Measurements from ENCODE around the gene ZNF429. TPM values are rescaled to one million over a fixed set of nuclear protein-coding genes. Genes with fewer than 3 reads are reported as not detected.

ZNF429 gene
- total RNA-seq, 1 experiment from 2014 or later: 18.6 TPM

- no peaks in the 10 kb centered on the region for H3K9me2 ChIP-seq (replicated peaks; ENCODE audit: insufficient read depth, low read length)
- H3K9me3 ChIP-seq (ENCODE audit: low read length): peaks cover 5% of the 10 kb centered on the region; the same call in 1 of the 2 replicates
- no peaks in the 10 kb centered on the region for H3K27me3 ChIP-seq (ENCODE audit: low read length)
- H3K36me3 ChIP-seq (ENCODE audit: insufficient read depth, low read length): no peaks in the 10 kb centered on the region
- no peaks in the 10 kb centered on the region for H4K20me1 ChIP-seq (ENCODE audit: insufficient read depth, low read depth, low read length)
- no peak for DNase-seq
- H3K79me2 ChIP-seq (ENCODE audit: low read length): no peaks in the 10 kb centered on the region
- H3K27ac ChIP-seq (ENCODE audit: low read length): no peak overlapping the region
- no peak overlapping the region for H3K4me3 ChIP-seq (ENCODE audit: low read length)
- no peak overlapping the region for H3K4me2 ChIP-seq (ENCODE audit: low read depth, low read length, poor library complexity, severe bottlenecking)
- no peaks in the 10 kb centered on the region for H3K4me1 ChIP-seq (ENCODE audit: low read length)
- H2AFZ ChIP-seq (ENCODE audit: low read length): no peak overlapping the region
- H3K9ac ChIP-seq (ENCODE audit: low read length): no peak overlapping the region
These were observed 71.1 kb downstream of the ZNF429 start for GRCh38 chr19:21576481-21576880.

DNA sequence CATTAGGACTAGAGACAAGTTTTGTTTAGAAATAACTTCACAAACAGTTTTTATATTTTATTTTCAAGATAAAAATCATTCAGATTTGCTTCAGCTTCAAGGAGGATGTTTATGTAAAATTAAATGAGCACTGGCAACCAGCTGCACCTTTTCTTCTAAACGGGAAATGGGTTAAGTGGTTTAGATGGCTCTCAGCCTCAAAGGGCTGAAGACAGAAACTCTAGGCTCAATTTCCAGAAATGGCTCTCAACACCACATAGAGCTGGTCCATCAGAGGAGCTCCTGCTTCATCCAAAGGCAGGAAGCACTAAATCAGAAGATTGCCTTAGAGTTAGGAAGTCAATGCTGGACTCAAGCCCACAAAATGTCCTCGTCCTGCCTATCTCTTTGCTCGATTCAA lies 74.7 kb downstream of the ZNF429 start:
- Histone ChIP-seq H2AFZ (ENCODE audit: low read length) (no peak overlapping the region), H3K36me3 (ENCODE audit: insufficient read depth, low read length) (no peaks in the 10 kb centered on the region), H4K20me1 (ENCODE audit: insufficient read depth, low read depth, low read length) (no peaks in the 10 kb centered on the region), H3K27me3 (ENCODE audit: low read length) (no peaks in the 10 kb centered on the region), H3K27ac (ENCODE audit: low read length) (no peak overlapping the region), H3K9me2 (replicated peaks; ENCODE audit: insufficient read depth, low read length) (no peaks in the 10 kb centered on the region), H3K79me2 (ENCODE audit: low read length) (no peaks in the 10 kb centered on the region), H3K9me3 (ENCODE audit: low read length) (peaks cover 5% of the 10 kb centered on the region; the same call in 1 of the 2 replicates), H3K9ac (ENCODE audit: low read length) (no peak overlapping the region), H3K4me2 (ENCODE audit: low read depth, low read length, poor library complexity, severe bottlenecking) (no peak overlapping the region), H3K4me1 (ENCODE audit: low read length) (no peaks in the 10 kb centered on the region), H3K4me3 (ENCODE audit: low read length) (no peak overlapping the region)
- no peak for DNase-seq

- no peaks in the 10 kb centered on the region for H3K27me3 ChIP-seq (ENCODE audit: low read length)
- H3K4me3 ChIP-seq (ENCODE audit: low read length): no peak overlapping the region
- no peaks in the 10 kb centered on the region for H3K4me1 ChIP-seq (ENCODE audit: low read length)
- no peak overlapping the region for H3K9ac ChIP-seq (ENCODE audit: low read length)
- H3K27ac ChIP-seq (ENCODE audit: low read length): no peak overlapping the region
- no peaks in the 10 kb centered on the region for H3K9me2 ChIP-seq (replicated peaks; ENCODE audit: insufficient read depth, low read length)
- no peaks in the 10 kb centered on the region for H3K36me3 ChIP-seq (ENCODE audit: insufficient read depth, low read length)
- DNase-seq: no peak
- peaks cover 5% of the 10 kb centered on the region; the same call in 1 of the 2 replicates for H3K9me3 ChIP-seq (ENCODE audit: low read length)
- no peaks in the 10 kb centered on the region for H3K79me2 ChIP-seq (ENCODE audit: low read length)
- H3K4me2 ChIP-seq (ENCODE audit: low read depth, low read length, poor library complexity, severe bottlenecking): no peak overlapping the region
- no peaks in the 10 kb centered on the region for H4K20me1 ChIP-seq (ENCODE audit: insufficient read depth, low read depth, low read length)
- H2AFZ ChIP-seq (ENCODE audit: low read length): no peak overlapping the region
These were observed 75.4 kb downstream of the ZNF429 start for GRCh38 chr19:21580818-21581217.

DNA sequence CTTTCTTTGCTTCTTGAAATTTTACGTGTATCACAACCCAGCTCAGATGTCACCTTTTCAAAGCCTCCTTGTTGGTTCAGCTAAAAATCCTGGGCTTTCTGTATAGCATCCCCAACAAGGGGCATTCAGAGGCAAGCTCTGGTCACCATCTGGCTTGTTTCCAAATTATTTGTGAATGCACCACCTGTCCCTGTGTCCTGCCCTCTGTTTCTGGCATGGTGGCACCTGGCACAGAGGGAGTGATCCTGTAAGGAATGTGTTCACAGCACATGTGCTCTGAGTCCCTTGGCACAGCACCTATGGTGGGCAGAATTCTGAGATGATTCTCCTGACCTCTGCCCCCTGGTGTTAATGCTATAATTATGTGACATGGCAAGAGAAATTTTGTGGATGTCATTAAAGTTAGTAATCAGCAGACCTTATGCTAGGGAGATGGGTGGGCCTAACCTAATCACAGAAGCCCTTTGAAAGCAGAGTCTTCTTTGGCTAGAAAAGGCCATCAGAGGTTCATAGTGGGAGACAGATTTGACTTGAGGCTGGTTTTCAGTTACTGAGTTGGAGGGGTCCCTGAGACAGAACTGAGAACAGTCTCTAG lies 76.3 kb downstream of the ZNF429 start:
- Histone ChIP-seq H3K4me2 (ENCODE audit: low read depth, low read length, poor library complexity, severe bottlenecking) (no peak overlapping the region), H3K36me3 (ENCODE audit: insufficient read depth, low read length) (no peaks in the 10 kb centered on the region), H3K27ac (ENCODE audit: low read length) (no peak overlapping the region), H3K9me3 (ENCODE audit: low read length) (peaks cover 5% of the 10 kb centered on the region; the same call in 1 of the 2 replicates), H4K20me1 (ENCODE audit: insufficient read depth, low read depth, low read length) (no peaks in the 10 kb centered on the region), H3K79me2 (ENCODE audit: low read length) (no peaks in the 10 kb centered on the region), H2AFZ (ENCODE audit: low read length) (no peak overlapping the region), H3K27me3 (ENCODE audit: low read length) (no peaks in the 10 kb centered on the region), H3K9me2 (replicated peaks; ENCODE audit: insufficient read depth, low read length) (no peaks in the 10 kb centered on the region), H3K4me3 (ENCODE audit: low read length) (no peak overlapping the region), H3K4me1 (ENCODE audit: low read length) (no peaks in the 10 kb centered on the region), H3K9ac (ENCODE audit: low read length) (no peak overlapping the region)
- DNase-seq: no peak

DNA sequence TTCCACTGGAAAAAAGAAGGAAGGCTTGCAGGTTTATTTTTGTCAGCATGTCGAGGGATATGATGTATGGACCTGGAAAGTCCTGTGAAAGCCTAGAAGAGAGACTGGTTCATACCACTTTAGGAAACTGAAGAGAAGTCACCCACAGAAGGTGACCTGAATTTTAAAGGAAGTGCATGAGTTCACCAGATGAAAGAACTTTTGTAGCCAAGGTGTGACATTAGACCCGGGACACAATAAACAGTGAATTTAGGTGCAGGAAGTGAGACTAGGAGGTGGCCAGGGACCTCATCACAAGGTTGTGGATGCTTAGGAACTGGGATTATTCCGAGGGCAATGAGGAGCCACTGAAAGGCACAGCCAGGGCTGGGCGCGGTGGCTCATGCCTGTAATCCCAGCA lies 79.1 kb downstream of the ZNF429 start:
- Histone ChIP-seq H2AFZ (ENCODE audit: low read length) (no peak overlapping the region), H3K9me3 (ENCODE audit: low read length) (peaks cover 5% of the 10 kb centered on the region; the same call in 1 of the 2 replicates), H3K27ac (ENCODE audit: low read length) (no peak overlapping the region), H3K27me3 (ENCODE audit: low read length) (no peaks in the 10 kb centered on the region), H4K20me1 (ENCODE audit: insufficient read depth, low read depth, low read length) (no peaks in the 10 kb centered on the region), H3K4me3 (ENCODE audit: low read length) (no peak overlapping the region), H3K36me3 (ENCODE audit: insufficient read depth, low read length) (no peaks in the 10 kb centered on the region), H3K4me1 (ENCODE audit: low read length) (no peaks in the 10 kb centered on the region), H3K4me2 (ENCODE audit: low read depth, low read length, poor library complexity, severe bottlenecking) (no peak overlapping the region), H3K9ac (ENCODE audit: low read length) (no peak overlapping the region), H3K9me2 (replicated peaks; ENCODE audit: insufficient read depth, low read length) (no peaks in the 10 kb centered on the region), H3K79me2 (ENCODE audit: low read length) (no peaks in the 10 kb centered on the region)
- no peak for DNase-seq

GRCh38 chr19:21585281-21585890 lies 80.0 kb downstream of the ZNF429 start:
- no peak overlapping the region for H3K27ac ChIP-seq (ENCODE audit: low read length)
- DNase-seq: no peak
- H3K9me3 ChIP-seq (ENCODE audit: low read length): peaks cover 5% of the 10 kb centered on the region; the same call in 1 of the 2 replicates
- H3K9ac ChIP-seq (ENCODE audit: low read length): no peak overlapping the region
- H3K4me2 ChIP-seq (ENCODE audit: low read depth, low read length, poor library complexity, severe bottlenecking): no peak overlapping the region
- no peaks in the 10 kb centered on the region for H3K79me2 ChIP-seq (ENCODE audit: low read length)
- no peaks in the 10 kb centered on the region for H3K27me3 ChIP-seq (ENCODE audit: low read length)
- H3K4me1 ChIP-seq (ENCODE audit: low read length): no peaks in the 10 kb centered on the region
- H3K36me3 ChIP-seq (ENCODE audit: insufficient read depth, low read length): no peaks in the 10 kb centered on the region
- H2AFZ ChIP-seq (ENCODE audit: low read length): no peak overlapping the region
- H3K9me2 ChIP-seq (replicated peaks; ENCODE audit: insufficient read depth, low read length): no peaks in the 10 kb centered on the region
- H3K4me3 ChIP-seq (ENCODE audit: low read length): no peak overlapping the region
- no peaks in the 10 kb centered on the region for H4K20me1 ChIP-seq (ENCODE audit: insufficient read depth, low read depth, low read length)

DNA sequence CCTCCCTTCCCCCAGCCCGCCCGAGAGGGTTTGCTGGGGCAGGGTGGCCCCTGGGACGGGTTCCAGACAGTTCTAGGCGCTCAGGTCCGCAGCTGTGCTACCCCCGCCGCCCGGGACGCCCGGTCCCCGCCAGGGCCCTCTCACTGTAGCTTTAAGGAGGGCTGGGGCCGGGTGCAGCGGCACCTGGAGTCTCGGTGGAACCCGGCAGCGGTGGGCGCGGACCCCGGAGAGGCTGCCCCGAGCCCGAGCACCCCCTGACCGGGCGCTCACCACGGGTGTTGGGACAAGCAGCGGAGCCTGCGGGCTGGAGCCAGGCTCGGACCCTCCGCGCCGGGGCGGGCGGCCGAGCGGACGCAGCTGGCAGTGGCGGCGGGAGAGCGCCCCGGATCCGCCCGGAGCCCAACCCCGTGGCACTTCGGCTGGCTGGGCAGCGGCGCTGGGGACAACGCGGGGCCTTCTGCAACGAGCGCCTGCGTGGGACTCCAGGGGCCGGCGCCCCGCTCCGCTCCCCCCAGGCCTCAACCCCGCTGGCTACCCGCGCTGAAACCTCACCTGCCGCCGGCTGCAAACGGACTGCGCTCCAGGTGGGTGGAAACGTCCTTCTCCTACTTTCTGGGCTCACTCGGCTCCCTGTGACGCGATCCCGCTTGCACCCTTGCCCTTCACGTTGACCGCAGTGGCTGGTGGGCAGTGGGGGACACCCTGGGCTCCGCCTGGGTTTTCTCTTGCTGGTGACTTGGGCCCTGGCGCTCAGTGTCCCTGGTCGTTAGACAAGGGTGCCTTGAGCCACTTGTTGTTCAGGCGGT lies 81.1 kb downstream of the ZNF429 start:
- H3K9me2 ChIP-seq (replicated peaks; ENCODE audit: insufficient read depth, low read length): no peaks in the 10 kb centered on the region
- H3K4me3 ChIP-seq (ENCODE audit: low read length): no peak overlapping the region
- no peaks in the 10 kb centered on the region for H3K9me3 ChIP-seq (ENCODE audit: low read length)
- H2AFZ ChIP-seq (ENCODE audit: low read length): no peak overlapping the region
- no peaks in the 10 kb centered on the region for H3K27me3 ChIP-seq (ENCODE audit: low read length)
- no peak overlapping the region for H3K9ac ChIP-seq (ENCODE audit: low read length)
- H3K36me3 ChIP-seq (ENCODE audit: insufficient read depth, low read length): no peaks in the 10 kb centered on the region
- no peaks in the 10 kb centered on the region for H4K20me1 ChIP-seq (ENCODE audit: insufficient read depth, low read depth, low read length)
- no peak overlapping the region for H3K4me2 ChIP-seq (ENCODE audit: low read depth, low read length, poor library complexity, severe bottlenecking)
- H3K4me1 ChIP-seq (ENCODE audit: low read length): no peaks in the 10 kb centered on the region
- no peak overlapping the region for H3K27ac ChIP-seq (ENCODE audit: low read length)
- H3K79me2 ChIP-seq (ENCODE audit: low read length): no peaks in the 10 kb centered on the region
- no peak for DNase-seq

DNA sequence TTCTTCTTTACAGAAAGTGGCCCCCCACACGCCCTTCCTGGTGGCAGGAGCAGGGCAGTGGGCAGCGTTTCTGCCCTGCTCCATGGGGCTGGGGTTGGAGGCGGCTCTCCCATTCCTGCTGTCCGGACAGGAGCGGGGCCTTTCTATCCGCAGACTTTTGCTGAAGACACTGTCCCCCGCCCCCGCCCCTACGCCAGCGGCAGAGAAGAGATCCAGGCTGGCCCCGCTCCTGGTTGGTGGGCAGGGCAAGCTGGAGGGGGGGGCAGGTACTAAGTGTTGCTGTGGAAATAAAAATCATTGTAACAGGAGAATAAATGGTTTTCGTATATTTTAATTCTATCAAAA lies 81.7 kb downstream of the ZNF429 start:
- Histone ChIP-seq H3K4me2 (ENCODE audit: low read depth, low read length, poor library complexity, severe bottlenecking) (no peak overlapping the region), H3K9me3 (ENCODE audit: low read length) (no peaks in the 10 kb centered on the region), H3K9ac (ENCODE audit: low read length) (no peak overlapping the region), H3K79me2 (ENCODE audit: low read length) (no peaks in the 10 kb centered on the region), H3K36me3 (ENCODE audit: insufficient read depth, low read length) (no peaks in the 10 kb centered on the region), H3K9me2 (replicated peaks; ENCODE audit: insufficient read depth, low read length) (no peaks in the 10 kb centered on the region), H3K27ac (ENCODE audit: low read length) (no peak overlapping the region), H3K27me3 (ENCODE audit: low read length) (no peaks in the 10 kb centered on the region), H4K20me1 (ENCODE audit: insufficient read depth, low read depth, low read length) (no peaks in the 10 kb centered on the region), H3K4me1 (ENCODE audit: low read length) (peaks cover 3% of the 10 kb centered on the region; the same call in 1 of the 2 replicates), H2AFZ (ENCODE audit: low read length) (no peak overlapping the region), H3K4me3 (ENCODE audit: low read length) (no peak overlapping the region)
- DNase-seq: no peak

Measured in Karpas-422 (cell line).